ENCODE measurements around the gene TSR2.
"Not testable (repeated sequence)": the region's sequence is repeated elsewhere in the genome, so short reads cannot be mapped to it uniquely, and the experiment has no call there.

The TSR2 gene

GRCh38 chrX:54473993-54474859 is 34.0 kb downstream of the TSR2 start:
- no peak for DNase-seq

- no peak for DNase-seq
Observed at GRCh38 chrX:54479136-54480111, 39.2 kb downstream of the TSR2 start.

GRCh38 chrX:54482839-54483593 is 42.8 kb downstream of the TSR2 start:
- DNase-seq = no peak

- no peak for DNase-seq
Observed at GRCh38 chrX:54483946-54484345, 43.7 kb downstream of the TSR2 start.

- DNase-seq = no peak
Observed at GRCh38 chrX:54484666-54485065, 44.5 kb downstream of the TSR2 start.

- DNase-seq = not testable (repeated sequence)
Observed at GRCh38 chrX:54489819-54490218, 49.6 kb downstream of the TSR2 start.

- DNase-seq = no peak
Observed at GRCh38 chrX:54492340-54492739, 52.1 kb downstream of the TSR2 start.

GRCh38 chrX:54494166-54494988 is 54.2 kb downstream of the TSR2 start:
- DNase-seq = no peak

Measured in RPMI8226 (cell line).